A549 (cell line): Measurements from ENCODE around the gene C17orf75.

Experiments
- BHLHE40 ChIP-seq: IDR thresholded peaks from 2 replicates; pipeline ENCODE4 v1.6.1; 2012; ENCODE audit warnings: low read depth, low read length, inconsistent platforms
- MAFK ChIP-seq: fragments of 450-650 bp; IDR thresholded peaks from 2 replicates; pipeline ENCODE4 v1.6.1; 2014; ENCODE audit not compliant: partially characterized antibody
- POLR2A ChIP-seq: IDR thresholded peaks from 2 replicates; pipeline ENCODE4 v1.6.1; 2012; ENCODE audit warnings: mild to moderate bottlenecking, low read length
- TF ChIP-seq, protein P1 (sequence below): fragments of >200 bp; sonication (Bioruptor Twin); formaldehyde crosslinking; IDR thresholded peaks from 3 replicates; pipeline ENCODE4 v1.5.1; 2016
- TF ChIP-seq, protein P2 (sequence below): fragments of 250-450 bp; sonication (Bioruptor Pico); IDR thresholded peaks from 2 replicates; pipeline ENCODE4 v1.5.0; 2021; ENCODE audit warnings: mild to moderate bottlenecking, moderate library complexity, borderline replicate concordance
- TF ChIP-seq, protein P3 (sequence below): IDR thresholded peaks from 2 replicates; pipeline ENCODE4 v1.6.1; 2012

DNA sequence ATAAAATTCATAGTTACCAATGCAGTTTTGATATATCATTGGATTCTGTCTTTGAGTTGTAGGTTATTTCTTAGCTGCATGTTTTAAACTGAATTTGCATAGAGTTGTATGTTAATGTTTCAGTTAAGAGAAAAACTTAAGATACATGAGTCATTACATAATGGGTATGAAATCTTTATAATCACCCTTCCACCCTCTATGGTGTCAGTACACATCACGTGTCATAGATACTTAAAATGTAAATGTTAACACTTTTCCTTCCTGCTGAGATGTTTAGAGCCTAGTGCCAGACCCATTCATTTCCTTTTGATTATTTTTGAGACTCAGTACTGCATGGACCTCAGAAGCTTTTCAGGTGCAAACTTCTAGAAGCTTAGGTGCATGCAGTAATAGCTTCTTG, 28.5 kb upstream of the C17orf75 start:
- TF ChIP-seq, protein P1, sequence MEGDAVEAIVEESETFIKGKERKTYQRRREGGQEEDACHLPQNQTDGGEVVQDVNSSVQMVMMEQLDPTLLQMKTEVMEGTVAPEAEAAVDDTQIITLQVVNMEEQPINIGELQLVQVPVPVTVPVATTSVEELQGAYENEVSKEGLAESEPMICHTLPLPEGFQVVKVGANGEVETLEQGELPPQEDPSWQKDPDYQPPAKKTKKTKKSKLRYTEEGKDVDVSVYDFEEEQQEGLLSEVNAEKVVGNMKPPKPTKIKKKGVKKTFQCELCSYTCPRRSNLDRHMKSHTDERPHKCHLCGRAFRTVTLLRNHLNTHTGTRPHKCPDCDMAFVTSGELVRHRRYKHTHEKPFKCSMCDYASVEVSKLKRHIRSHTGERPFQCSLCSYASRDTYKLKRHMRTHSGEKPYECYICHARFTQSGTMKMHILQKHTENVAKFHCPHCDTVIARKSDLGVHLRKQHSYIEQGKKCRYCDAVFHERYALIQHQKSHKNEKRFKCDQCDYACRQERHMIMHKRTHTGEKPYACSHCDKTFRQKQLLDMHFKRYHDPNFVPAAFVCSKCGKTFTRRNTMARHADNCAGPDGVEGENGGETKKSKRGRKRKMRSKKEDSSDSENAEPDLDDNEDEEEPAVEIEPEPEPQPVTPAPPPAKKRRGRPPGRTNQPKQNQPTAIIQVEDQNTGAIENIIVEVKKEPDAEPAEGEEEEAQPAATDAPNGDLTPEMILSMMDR, result no peak
- TF ChIP-seq, protein P2, sequence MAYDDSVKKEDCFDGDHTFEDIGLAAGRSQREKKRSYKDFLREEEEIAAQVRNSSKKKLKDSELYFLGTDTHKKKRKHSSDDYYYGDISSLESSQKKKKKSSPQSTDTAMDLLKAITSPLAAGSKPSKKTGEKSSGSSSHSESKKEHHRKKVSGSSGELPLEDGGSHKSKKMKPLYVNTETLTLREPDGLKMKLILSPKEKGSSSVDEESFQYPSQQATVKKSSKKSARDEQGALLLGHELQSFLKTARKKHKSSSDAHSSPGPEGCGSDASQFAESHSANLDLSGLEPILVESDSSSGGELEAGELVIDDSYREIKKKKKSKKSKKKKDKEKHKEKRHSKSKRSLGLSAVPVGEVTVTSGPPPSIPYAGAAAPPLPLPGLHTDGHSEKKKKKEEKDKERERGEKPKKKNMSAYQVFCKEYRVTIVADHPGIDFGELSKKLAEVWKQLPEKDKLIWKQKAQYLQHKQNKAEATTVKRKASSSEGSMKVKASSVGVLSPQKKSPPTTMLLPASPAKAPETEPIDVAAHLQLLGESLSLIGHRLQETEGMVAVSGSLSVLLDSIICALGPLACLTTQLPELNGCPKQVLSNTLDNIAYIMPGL (CRISPR knock-in tag), result no peak
- TF ChIP-seq POLR2A, result no peak
- TF ChIP-seq, protein P3, sequence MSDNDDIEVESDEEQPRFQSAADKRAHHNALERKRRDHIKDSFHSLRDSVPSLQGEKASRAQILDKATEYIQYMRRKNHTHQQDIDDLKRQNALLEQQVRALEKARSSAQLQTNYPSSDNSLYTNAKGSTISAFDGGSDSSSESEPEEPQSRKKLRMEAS, result no peak
- no peak for TF ChIP-seq MAFK
- TF ChIP-seq BHLHE40, result no peak
